GM12801 (cell line): Measurements from ENCODE around the gene RTN4IP1.

Experiments used
- CTCF ChIP-seq: IDR thresholded peaks from one replicate; pipeline ENCODE4 v1.5.1; 2011; ENCODE audit warnings: control low read depth; ENCODE audit not compliant: insufficient read length; ENCODE audit errors: extremely low read depth

The RTN4IP1 gene

GRCh38 chr6:106617302-106617701, 12.0 kb downstream of the RTN4IP1 start:
- no peak for TF ChIP-seq CTCF

GRCh38 chr6:106614592-106615257, 14.6 kb downstream of the RTN4IP1 start:
- TF ChIP-seq CTCF: no peak

- no peak for TF ChIP-seq CTCF
Measured at GRCh38 chr6:106614166-106614565, 15.1 kb downstream of the RTN4IP1 start.

- no peak for TF ChIP-seq CTCF
Measured at GRCh38 chr6:106613590-106613989, 15.7 kb downstream of the RTN4IP1 start.

- no peak for TF ChIP-seq CTCF
Measured at GRCh38 chr6:106612671-106613416, 16.5 kb downstream of the RTN4IP1 start.

- TF ChIP-seq CTCF: no peak
Measured at GRCh38 chr6:106611030-106611429, 18.3 kb downstream of the RTN4IP1 start.

GRCh38 chr6:106609699-106610098, 19.6 kb downstream of the RTN4IP1 start:
- TF ChIP-seq CTCF: no peak
